Transverse colon (tissue), 4 donors: ENCODE measurements around the gene FMO1.

ENCODE experiments used
- POLR2A ChIP-seq: fragments of 450-650 bp; IDR thresholded peaks from one replicate; pipeline ENCODE4 v1.6.1; 2016; ENCODE audit warnings: antibody characterized with exemption, mild to moderate bottlenecking, moderate library complexity
- POLR2AphosphoS5 ChIP-seq, 3 donors: sonication (generic); formaldehyde crosslinking; IDR thresholded peaks; one replicate each; pipeline ENCODE4 v1.6.1; 2016; ENCODE audit warnings: antibody characterized with exemption in 3 of 3
- TF ChIP-seq, protein P1 (sequence below), 5 experiments: fragments of 200-600 bp in 3 of 5; fragments of 450-650 bp in 2 of 5; sonication (generic) in 3 of 5; IDR thresholded peaks; 1 replicate in 2 of 5; 2 replicates in 3 of 5; pipeline ENCODE4 v1.5.1; 2016 to 2017; ENCODE audit warnings: antibody characterized with exemption in 5 of 5, inconsistent platforms in 3 of 5, mild to moderate bottlenecking in 2 of 5, moderate library complexity in 1 of 5

DNA sequence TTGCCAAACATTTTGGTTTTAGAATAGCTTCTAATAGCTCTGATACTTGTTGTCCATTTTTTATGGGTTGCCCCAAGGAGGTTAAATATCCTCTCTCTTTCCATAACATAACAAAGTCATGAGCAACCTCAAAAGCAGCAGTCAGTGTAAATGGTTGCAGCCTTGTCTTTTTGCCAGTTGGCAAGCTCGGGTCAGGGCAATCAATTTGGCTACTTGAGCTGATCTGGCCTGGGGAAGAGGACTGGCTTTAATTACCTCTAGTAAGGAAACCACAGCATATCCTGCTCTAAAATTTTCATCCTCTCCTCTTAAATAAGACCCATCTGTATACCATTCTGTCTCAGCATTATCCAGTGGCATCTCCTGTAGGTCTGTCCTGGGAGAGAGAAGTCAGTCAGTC is 44.5 kb downstream of the FMO1 start:
- TF ChIP-seq POLR2AphosphoS5 (IDR thresholded peaks at IDR 0.05) (no peak), POLR2A (no peak)
- TF ChIP-seq, protein P1, sequence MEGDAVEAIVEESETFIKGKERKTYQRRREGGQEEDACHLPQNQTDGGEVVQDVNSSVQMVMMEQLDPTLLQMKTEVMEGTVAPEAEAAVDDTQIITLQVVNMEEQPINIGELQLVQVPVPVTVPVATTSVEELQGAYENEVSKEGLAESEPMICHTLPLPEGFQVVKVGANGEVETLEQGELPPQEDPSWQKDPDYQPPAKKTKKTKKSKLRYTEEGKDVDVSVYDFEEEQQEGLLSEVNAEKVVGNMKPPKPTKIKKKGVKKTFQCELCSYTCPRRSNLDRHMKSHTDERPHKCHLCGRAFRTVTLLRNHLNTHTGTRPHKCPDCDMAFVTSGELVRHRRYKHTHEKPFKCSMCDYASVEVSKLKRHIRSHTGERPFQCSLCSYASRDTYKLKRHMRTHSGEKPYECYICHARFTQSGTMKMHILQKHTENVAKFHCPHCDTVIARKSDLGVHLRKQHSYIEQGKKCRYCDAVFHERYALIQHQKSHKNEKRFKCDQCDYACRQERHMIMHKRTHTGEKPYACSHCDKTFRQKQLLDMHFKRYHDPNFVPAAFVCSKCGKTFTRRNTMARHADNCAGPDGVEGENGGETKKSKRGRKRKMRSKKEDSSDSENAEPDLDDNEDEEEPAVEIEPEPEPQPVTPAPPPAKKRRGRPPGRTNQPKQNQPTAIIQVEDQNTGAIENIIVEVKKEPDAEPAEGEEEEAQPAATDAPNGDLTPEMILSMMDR (IDR thresholded peaks at IDR 0.05), result no peak
